ENCODE results near the gene PUM2. TPM values are rescaled to one million over a fixed set of nuclear protein-coding genes. Genes with fewer than 3 reads are reported as not detected.

Gene PUM2
- total and polyA plus RNA-seq, 2 of the 13 experiments (the other 11 are each of a cell fraction or from before 2014, with no cell fraction given): 69.6 to 69.8 TPM

DNA sequence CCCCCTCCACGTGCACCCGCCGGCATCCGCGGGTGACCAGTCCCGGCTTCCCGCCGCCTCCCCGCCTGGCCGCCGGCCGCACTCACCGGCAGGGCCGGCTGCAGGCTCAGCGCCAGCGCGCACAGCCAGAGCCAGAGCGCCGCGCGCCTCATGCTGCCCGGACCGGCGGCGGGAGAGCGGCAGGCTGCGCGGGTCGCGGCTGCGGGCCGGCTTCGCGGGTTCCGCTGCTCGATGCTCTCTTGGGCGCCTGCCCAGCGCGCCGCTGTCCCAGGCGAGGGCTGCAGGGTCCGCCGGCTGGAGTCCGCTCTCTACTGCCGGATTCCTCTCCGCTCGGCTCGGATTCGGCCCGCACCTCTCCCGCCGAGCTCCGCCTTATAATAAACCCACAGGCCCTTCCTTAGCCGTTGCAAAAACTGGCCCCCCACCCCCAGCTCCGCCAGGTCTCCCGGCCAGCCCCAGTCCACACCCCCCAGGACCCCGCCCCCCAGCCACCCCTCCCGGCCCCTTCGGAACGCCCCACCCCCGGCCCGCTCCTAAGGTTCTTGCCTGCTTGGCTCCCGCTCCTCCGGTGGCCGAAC lies 125.8 kb downstream of the PUM2 start, which contains the start of gene SDC1 (continued):
- no peak for TF ChIP-seq TRIM24 (CRISPR knock-in tag; IDR thresholded peaks at IDR 0.05)
- no peak for TF ChIP-seq POGZ (CRISPR knock-in tag; IDR thresholded peaks at IDR 0.05)
- TF ChIP-seq ZSCAN31 (CRISPR knock-in tag; IDR thresholded peaks at IDR 0.05; ENCODE audit: low read depth): peak; percentile 81; the same call in 1 of the 2 replicates
- TF ChIP-seq NCOA2 (CRISPR knock-in tag; IDR thresholded peaks at IDR 0.05): 0 out of 2 replicates have a peak, but pooled peaks have one; percentile 28
- peak; percentile 33; the same call in 1 of the 2 replicates for TF ChIP-seq ZNF263 (CRISPR knock-in tag; IDR thresholded peaks at IDR 0.05)
- no peak for TF ChIP-seq SMARCE1 (IDR thresholded peaks at IDR 0.05; ENCODE audit: borderline replicate concordance)
- TF ChIP-seq, protein P1, sequence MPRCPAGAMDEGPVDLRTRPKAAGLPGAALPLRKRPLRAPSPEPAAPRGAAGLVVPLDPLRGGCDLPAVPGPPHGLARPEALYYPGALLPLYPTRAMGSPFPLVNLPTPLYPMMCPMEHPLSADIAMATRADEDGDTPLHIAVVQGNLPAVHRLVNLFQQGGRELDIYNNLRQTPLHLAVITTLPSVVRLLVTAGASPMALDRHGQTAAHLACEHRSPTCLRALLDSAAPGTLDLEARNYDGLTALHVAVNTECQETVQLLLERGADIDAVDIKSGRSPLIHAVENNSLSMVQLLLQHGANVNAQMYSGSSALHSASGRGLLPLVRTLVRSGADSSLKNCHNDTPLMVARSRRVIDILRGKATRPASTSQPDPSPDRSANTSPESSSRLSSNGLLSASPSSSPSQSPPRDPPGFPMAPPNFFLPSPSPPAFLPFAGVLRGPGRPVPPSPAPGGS (CRISPR knock-in tag; IDR thresholded peaks at IDR 0.05): no peak; the same call in 1 of the 2 replicates
- TF ChIP-seq, protein P2, sequence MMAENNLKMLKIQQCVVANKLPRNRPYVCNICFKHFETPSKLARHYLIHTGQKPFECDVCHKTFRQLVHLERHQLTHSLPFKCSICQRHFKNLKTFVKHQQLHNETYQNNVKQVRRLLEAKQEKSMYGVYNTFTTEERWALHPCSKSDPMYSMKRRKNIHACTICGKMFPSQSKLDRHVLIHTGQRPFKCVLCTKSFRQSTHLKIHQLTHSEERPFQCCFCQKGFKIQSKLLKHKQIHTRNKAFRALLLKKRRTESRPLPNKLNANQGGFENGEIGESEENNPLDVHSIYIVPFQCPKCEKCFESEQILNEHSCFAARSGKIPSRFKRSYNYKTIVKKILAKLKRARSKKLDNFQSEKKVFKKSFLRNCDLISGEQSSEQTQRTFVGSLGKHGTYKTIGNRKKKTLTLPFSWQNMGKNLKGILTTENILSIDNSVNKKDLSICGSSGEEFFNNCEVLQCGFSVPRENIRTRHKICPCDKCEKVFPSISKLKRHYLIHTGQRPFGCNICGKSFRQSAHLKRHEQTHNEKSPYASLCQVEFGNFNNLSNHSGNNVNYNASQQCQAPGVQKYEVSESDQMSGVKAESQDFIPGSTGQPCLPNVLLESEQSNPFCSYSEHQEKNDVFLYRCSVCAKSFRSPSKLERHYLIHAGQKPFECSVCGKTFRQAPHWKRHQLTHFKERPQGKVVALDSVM (CRISPR knock-in tag; IDR thresholded peaks at IDR 0.05): no peak
- TF ChIP-seq, protein P3, sequence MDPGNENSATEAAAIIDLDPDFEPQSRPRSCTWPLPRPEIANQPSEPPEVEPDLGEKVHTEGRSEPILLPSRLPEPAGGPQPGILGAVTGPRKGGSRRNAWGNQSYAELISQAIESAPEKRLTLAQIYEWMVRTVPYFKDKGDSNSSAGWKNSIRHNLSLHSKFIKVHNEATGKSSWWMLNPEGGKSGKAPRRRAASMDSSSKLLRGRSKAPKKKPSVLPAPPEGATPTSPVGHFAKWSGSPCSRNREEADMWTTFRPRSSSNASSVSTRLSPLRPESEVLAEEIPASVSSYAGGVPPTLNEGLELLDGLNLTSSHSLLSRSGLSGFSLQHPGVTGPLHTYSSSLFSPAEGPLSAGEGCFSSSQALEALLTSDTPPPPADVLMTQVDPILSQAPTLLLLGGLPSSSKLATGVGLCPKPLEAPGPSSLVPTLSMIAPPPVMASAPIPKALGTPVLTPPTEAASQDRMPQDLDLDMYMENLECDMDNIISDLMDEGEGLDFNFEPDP (CRISPR knock-in tag; conservative IDR thresholded peaks at IDR 0.05): 0 out of 2 replicates have a peak, but pooled peaks have one; percentile 98
- TF ChIP-seq, protein P4, sequence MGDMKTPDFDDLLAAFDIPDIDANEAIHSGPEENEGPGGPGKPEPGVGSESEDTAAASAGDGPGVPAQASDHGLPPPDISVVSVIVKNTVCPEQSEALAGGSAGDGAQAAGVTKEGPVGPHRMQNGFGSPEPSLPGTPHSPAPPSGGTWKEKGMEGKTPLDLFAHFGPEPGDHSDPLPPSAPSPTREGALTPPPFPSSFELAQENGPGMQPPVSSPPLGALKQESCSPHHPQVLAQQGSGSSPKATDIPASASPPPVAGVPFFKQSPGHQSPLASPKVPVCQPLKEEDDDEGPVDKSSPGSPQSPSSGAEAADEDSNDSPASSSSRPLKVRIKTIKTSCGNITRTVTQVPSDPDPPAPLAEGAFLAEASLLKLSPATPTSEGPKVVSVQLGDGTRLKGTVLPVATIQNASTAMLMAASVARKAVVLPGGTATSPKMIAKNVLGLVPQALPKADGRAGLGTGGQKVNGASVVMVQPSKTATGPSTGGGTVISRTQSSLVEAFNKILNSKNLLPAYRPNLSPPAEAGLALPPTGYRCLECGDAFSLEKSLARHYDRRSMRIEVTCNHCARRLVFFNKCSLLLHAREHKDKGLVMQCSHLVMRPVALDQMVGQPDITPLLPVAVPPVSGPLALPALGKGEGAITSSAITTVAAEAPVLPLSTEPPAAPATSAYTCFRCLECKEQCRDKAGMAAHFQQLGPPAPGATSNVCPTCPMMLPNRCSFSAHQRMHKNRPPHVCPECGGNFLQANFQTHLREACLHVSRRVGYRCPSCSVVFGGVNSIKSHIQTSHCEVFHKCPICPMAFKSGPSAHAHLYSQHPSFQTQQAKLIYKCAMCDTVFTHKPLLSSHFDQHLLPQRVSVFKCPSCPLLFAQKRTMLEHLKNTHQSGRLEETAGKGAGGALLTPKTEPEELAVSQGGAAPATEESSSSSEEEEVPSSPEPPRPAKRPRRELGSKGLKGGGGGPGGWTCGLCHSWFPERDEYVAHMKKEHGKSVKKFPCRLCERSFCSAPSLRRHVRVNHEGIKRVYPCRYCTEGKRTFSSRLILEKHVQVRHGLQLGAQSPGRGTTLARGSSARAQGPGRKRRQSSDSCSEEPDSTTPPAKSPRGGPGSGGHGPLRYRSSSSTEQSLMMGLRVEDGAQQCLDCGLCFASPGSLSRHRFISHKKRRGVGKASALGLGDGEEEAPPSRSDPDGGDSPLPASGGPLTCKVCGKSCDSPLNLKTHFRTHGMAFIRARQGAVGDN (CRISPR knock-in tag; IDR thresholded peaks at IDR 0.05): peak; percentile 59
- no peak for TF ChIP-seq ZNF3 (CRISPR knock-in tag; IDR thresholded peaks at IDR 0.05)
- no peak for TF ChIP-seq MTA3 (CRISPR knock-in tag; IDR thresholded peaks at IDR 0.05)
- TF ChIP-seq ZNF205 (CRISPR knock-in tag; IDR thresholded peaks at IDR 0.05): no peak
- no peak for TF ChIP-seq SOX5 (CRISPR knock-in tag; IDR thresholded peaks at IDR 0.05; ENCODE audit: borderline replicate concordance)
- TF ChIP-seq ZNF225 (CRISPR knock-in tag; IDR thresholded peaks at IDR 0.05): no peak
- TF ChIP-seq ZNF17 (CRISPR knock-in tag; IDR thresholded peaks at IDR 0.05): no peak
- no peak for TF ChIP-seq RAD51 (IDR thresholded peaks at IDR 0.05; ENCODE audit: borderline replicate concordance)
- TF ChIP-seq IKZF1 (IDR thresholded peaks at IDR 0.05): no peak
- TF ChIP-seq NFYC (CRISPR knock-in tag; IDR thresholded peaks at IDR 0.05): no peak
- no peak; the same call in 1 of the 2 replicates for TF ChIP-seq ZFP37 (CRISPR knock-in tag; IDR thresholded peaks at IDR 0.05; ENCODE audit: borderline replicate concordance)
- no peak for TF ChIP-seq MAFK (conservative IDR thresholded peaks at IDR 0.05 in 1 of 2, IDR thresholded peaks at IDR 0.05 in 1 of 2; ENCODE audit: low read length in 2 of 2)
- peak; percentile 32; the same call in 1 of the 2 replicates for TF ChIP-seq ZFX (CRISPR knock-in tag; IDR thresholded peaks at IDR 0.05; ENCODE audit: low read depth)
- peak; percentile 60 for TF ChIP-seq NR2C2 (CRISPR knock-in tag; IDR thresholded peaks at IDR 0.05; ENCODE audit: borderline replicate concordance)
